DOHH2 (cell line): Measurements from ENCODE around the gene KRTAP9-6.

Experiments
- H3F3A ChIP-seq: fragments of 200-600 bp; sonication (generic), shearing (Covaris generic); 2 replicates; pipeline ENCODE4 v1.6.0; 2016; ENCODE audit warnings: antibody characterized with exemption, mild to moderate bottlenecking; ENCODE audit not compliant: control insufficient read depth, insufficient read depth
- H3K27ac ChIP-seq: fragments of 200-600 bp; sonication (generic); 2 replicates; pipeline ENCODE4 v1.5.1; 2014; ENCODE audit warnings: low read depth, mild to moderate bottlenecking, low read length, moderate library complexity
- H3K27me3 ChIP-seq: fragments of 200-600 bp; sonication (generic); 2 replicates; pipeline ENCODE4 v1.6.1; 2014; ENCODE audit warnings: mild to moderate bottlenecking, low read length, mixed read lengths; ENCODE audit not compliant: control insufficient read depth
- H3K36me3 ChIP-seq: fragments of 200-600 bp; sonication (generic); 2 replicates; pipeline ENCODE4 v1.6.1; 2014; ENCODE audit warnings: mild to moderate bottlenecking, low read length, moderate library complexity, mixed read lengths; ENCODE audit not compliant: control insufficient read depth
- H3K4me1 ChIP-seq: fragments of 200-600 bp; sonication (generic); 2 replicates; pipeline ENCODE4 v1.6.1; 2014; ENCODE audit warnings: mild to moderate bottlenecking, low read length, mixed read lengths; ENCODE audit not compliant: control insufficient read depth
- H3K4me2 ChIP-seq: fragments of 200-600 bp; sonication (generic); 2 replicates; pipeline ENCODE4 v1.6.0; 2014; ENCODE audit warnings: mild to moderate bottlenecking, low read length, moderate library complexity
- H3K4me3 ChIP-seq: fragments of 200-600 bp; sonication (generic); 2 replicates; pipeline ENCODE4 v1.5.1; 2014; ENCODE audit warnings: mild to moderate bottlenecking, low read length, mixed read lengths
- H3K79me2 ChIP-seq: fragments of 200-600 bp; sonication (generic); 2 replicates; pipeline ENCODE4 v1.6.1; 2014; ENCODE audit warnings: mild to moderate bottlenecking, low read length, mixed read lengths; ENCODE audit not compliant: control insufficient read depth
- H3K9me2 ChIP-seq: fragments of 200-600 bp; sonication (generic); replicated peaks from 2 replicates; pipeline ENCODE4 v1.6.1; 2014; ENCODE audit warnings: mild to moderate bottlenecking, low read length, mixed read lengths; ENCODE audit not compliant: control insufficient read depth
- H3K9me3 ChIP-seq: fragments of 200-600 bp; sonication (generic); 2 replicates; pipeline ENCODE4 v1.6.1; 2014; ENCODE audit warnings: antibody characterized with exemption, low read length, mixed read lengths; ENCODE audit not compliant: control insufficient read depth, insufficient read depth
- H4K20me1 ChIP-seq: fragments of 200-600 bp; sonication (generic); 2 replicates; pipeline ENCODE4 v1.6.0; 2014; ENCODE audit warnings: low read depth, mild to moderate bottlenecking, antibody characterized with exemption, low read length, moderate library complexity; ENCODE audit not compliant: control insufficient read depth, insufficient read depth
- CTCF ChIP-seq: fragments of 200-600 bp; sonication (generic); IDR thresholded peaks from one replicate; pipeline ENCODE4 v1.5.1; 2014; ENCODE audit warnings: antibody characterized with exemption, mild to moderate bottlenecking, low read depth, low read length; ENCODE audit not compliant: poor library complexity, severe bottlenecking
- EZH2phosphoT487 ChIP-seq: fragments of 200-600 bp; sonication (generic); IDR thresholded peaks from 2 replicates; pipeline ENCODE4 v1.6.1; 2017; ENCODE audit warnings: borderline replicate concordance, mild to moderate bottlenecking, antibody characterized with exemption, low read length, moderate library complexity, mixed read lengths

KRTAP9-6 gene

GRCh38 chr17:41278176-41278955, 13.2 kb downstream of the KRTAP9-6 start:
- Histone ChIP-seq H3K9me2 (no peaks in the 10 kb centered on the region), H3K36me3 (no peaks in the 10 kb centered on the region), H3K79me2 (no peaks in the 10 kb centered on the region), H3K4me2 (no peak overlapping the region), H4K20me1 (no peaks in the 10 kb centered on the region), H3K27me3 (peaks cover 27% of the 10 kb centered on the region), H3K9me3 (no peaks in the 10 kb centered on the region), H3F3A (no peaks in the 10 kb centered on the region), H3K27ac (no peak overlapping the region), H3K4me1 (no peaks in the 10 kb centered on the region), H3K4me3 (no peak overlapping the region)
- TF ChIP-seq EZH2phosphoT487 (no peak), CTCF (no peak)

GRCh38 chr17:41284043-41284442, 18.9 kb downstream of the KRTAP9-6 start:
- Histone ChIP-seq H3K4me1 (no peaks in the 10 kb centered on the region), H3K9me3 (no peaks in the 10 kb centered on the region), H4K20me1 (no peaks in the 10 kb centered on the region), H3K9me2 (no peaks in the 10 kb centered on the region), H3K4me2 (no peak overlapping the region), H3K27ac (no peak overlapping the region), H3K79me2 (no peaks in the 10 kb centered on the region), H3K27me3 (peaks cover 14% of the 10 kb centered on the region), H3K4me3 (no peak overlapping the region), H3F3A (no peaks in the 10 kb centered on the region), H3K36me3 (no peaks in the 10 kb centered on the region)
- TF ChIP-seq CTCF (no peak), EZH2phosphoT487 (no peak)

GRCh38 chr17:41284546-41284945, 19.4 kb downstream of the KRTAP9-6 start:
- Histone ChIP-seq H3K9me3 (no peaks in the 10 kb centered on the region), H3K79me2 (no peaks in the 10 kb centered on the region), H3K36me3 (no peaks in the 10 kb centered on the region), H3K4me2 (no peak overlapping the region), H3K9me2 (no peaks in the 10 kb centered on the region), H3K27ac (no peak overlapping the region), H3K4me3 (no peak overlapping the region), H3K27me3 (peaks cover 14% of the 10 kb centered on the region), H3F3A (no peaks in the 10 kb centered on the region), H3K4me1 (no peaks in the 10 kb centered on the region), H4K20me1 (no peaks in the 10 kb centered on the region)
- TF ChIP-seq CTCF (no peak), EZH2phosphoT487 (no peak)
